HG03066 (cell line): Measurements from ENCODE around the gene RXRA.

Experiments used
- ATAC-seq: cut with Tn5 transposase; IDR thresholded peaks from one replicate; pipeline ENCODE4 v1.9.1; 2021; ENCODE audit warnings: low read depth; ENCODE audit not compliant: unreplicated experiment

The RXRA gene

GRCh38 chr9:134391319-134392231, 65.3 kb downstream of the RXRA start:
- ATAC-seq = peak; percentile 42

GRCh38 chr9:134392900-134393299, 66.6 kb downstream of the RXRA start:
- ATAC-seq = no peak

GRCh38 chr9:134393582-134394280, 67.5 kb downstream of the RXRA start:
- no peak for ATAC-seq

DNA sequence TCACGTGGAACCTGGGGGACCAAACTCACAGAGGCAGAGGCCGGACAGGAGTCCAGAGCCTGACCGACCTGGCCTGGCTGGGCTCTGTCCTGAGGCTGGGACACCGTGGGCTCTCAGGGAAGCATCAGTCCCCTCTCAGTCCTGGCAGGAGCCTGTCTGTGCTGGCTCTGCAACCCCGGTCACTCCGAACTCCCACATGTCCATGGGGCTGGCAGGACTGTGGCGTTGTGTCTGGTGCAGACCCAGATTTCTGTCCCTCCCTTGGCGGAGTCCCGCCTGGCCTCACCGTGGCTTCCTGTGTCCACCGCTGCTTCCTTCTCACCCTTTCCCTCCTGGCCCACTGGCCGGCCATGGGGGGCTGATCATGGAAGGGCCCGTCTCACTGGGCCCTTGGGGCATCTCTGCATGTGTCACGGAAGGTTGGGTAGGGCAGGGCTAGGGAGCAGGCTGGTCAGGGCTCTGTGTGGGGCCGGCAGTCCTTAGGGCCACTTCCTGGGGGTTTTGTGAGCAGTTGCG, 68.8 kb downstream of the RXRA start:
- no peak for ATAC-seq

GRCh38 chr9:134395737-134396257, 69.5 kb downstream of the RXRA start:
- ATAC-seq = no peak

GRCh38 chr9:134396258-134396742, 70.0 kb downstream of the RXRA start:
- no peak for ATAC-seq

- no peak for ATAC-seq
Observed at GRCh38 chr9:134396825-134397224, 70.6 kb downstream of the RXRA start.

- ATAC-seq = no peak
Observed at GRCh38 chr9:134398756-134399155, 72.5 kb downstream of the RXRA start.

GRCh38 chr9:134399435-134400056, 73.3 kb downstream of the RXRA start:
- ATAC-seq = no peak

DNA sequence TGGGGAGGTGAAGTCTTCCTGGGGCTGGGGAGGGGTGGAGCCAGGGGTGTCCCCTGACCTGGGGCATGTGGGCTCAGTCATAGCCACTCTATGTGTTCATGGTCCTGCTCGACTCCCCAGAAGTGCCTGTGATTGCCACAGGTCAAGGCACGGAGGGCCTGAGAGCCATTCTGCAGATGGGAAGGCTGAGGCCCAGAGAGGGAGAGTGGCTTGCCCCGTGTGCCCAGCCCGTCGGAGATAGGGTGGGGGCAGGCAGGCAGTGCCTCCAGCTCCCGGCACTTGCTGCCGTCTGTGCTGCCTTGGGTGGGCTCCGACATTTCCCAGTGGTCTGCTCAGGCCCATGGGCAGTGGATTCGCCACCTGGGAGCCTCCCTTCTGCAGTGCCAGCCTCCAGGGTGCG, 74.0 kb downstream of the RXRA start:
- no peak for ATAC-seq

DNA sequence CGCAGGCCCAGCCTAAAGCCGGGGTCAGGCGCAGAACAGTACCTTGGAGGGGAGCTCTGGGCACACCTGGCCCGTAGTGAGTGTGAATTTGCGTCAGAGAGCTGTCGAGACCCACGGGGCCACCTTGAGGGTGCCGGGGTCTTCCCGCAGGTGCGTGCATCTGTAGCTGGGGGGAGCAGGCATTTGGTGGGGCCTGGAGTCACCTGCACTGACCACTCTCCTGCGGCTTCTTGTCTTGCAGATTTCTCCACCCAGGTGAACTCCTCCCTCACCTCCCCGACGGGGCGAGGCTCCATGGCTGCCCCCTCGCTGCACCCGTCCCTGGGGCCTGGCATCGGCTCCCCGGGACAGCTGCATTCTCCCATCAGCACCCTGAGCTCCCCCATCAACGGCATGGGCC, 75.1 kb downstream of the RXRA start:
- no peak for ATAC-seq

- ATAC-seq = no peak
Observed at GRCh38 chr9:134402182-134402581, 75.9 kb downstream of the RXRA start.

DNA sequence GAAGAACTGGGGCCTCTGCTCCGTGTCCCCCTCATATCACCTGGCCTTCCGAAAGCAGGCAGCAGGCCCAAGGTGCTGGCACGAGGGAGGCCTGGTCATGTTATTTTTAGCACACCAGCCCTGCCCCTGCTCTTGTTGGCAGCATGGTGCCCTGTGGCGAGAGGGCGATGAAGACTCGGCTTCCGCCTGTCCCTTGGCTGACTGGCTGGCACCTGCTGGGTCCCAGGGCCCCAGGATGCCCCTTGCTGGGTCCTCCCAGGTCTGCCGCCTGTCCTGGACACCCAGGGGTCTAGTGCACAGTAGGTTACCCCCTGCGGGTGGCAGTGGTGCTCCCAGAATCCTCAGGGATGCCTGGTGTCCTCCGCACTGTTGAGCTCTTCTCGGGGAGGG, 77.0 kb downstream of the RXRA start:
- no peak for ATAC-seq

DNA sequence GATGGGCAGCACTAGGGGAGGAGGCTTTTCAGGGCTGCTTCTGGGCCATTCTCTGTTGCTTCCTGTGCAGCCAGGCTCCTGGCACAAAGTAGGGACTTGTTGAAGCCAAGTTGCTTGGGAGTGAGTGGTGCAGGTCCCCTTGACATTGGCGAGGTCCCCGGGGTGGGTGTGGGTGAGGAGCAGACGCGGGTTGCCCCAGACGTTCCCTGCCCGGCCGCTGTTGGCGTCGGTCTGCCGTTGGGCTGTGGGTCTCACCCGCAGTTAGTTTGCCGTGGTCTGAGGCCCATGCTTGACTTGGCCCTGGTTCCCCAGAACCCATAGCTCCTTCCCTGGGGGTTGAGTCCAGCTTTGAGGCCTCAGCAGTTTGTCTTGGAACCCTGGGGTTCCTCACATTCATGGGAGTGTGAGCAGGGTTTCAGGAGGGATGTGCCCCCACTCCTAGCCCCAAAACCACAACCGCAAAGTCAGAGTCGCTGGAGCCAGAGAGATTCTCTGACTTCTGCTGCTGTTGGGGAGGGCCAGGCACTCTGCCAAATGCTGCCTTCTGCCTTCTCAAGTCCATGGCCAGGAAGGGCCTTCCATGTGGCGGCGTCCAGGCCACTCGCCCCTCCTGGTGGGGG, 77.5 kb downstream of the RXRA start:
- no peak for ATAC-seq

GRCh38 chr9:134404376-134405358, 78.4 kb downstream of the RXRA start:
- no peak for ATAC-seq

GRCh38 chr9:134405527-134405926, 79.3 kb downstream of the RXRA start:
- ATAC-seq = no peak

DNA sequence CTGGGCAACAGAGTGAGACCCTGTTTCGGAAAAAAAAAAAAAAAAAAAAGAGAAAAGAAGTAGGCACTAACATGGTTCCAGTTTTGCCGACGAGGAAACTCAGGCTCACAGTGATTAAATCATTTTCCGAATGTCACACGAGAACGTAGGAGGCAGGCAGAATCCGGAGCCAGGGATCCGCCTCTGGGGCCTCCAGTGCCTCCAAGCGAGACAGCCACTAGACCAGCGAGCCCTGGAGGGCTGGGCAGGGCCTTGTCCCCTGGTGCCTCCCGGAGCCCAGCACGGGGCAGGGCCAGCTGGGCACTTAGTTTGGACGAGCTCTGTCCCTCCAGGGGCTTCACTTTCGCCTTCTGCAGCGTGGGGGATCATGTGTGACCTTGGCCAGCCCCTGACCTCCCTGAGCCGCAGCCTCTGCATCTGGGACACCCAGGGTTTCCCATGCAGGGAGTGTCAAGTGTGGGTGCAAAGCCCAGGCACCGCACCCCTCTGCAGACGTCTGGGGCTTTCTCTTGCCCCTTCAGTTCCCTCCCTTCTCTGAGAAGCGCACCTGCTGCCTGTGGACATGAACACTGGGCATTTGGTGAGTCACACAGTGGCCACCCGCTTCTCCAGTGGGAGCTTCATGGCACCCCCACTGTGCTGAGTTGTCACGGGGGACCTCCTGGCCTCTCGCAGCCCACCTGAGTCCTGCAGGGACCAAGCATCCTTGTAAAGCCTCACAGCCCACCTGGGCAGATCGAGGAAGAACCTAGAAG, 80.3 kb downstream of the RXRA start:
- ATAC-seq = no peak

DNA sequence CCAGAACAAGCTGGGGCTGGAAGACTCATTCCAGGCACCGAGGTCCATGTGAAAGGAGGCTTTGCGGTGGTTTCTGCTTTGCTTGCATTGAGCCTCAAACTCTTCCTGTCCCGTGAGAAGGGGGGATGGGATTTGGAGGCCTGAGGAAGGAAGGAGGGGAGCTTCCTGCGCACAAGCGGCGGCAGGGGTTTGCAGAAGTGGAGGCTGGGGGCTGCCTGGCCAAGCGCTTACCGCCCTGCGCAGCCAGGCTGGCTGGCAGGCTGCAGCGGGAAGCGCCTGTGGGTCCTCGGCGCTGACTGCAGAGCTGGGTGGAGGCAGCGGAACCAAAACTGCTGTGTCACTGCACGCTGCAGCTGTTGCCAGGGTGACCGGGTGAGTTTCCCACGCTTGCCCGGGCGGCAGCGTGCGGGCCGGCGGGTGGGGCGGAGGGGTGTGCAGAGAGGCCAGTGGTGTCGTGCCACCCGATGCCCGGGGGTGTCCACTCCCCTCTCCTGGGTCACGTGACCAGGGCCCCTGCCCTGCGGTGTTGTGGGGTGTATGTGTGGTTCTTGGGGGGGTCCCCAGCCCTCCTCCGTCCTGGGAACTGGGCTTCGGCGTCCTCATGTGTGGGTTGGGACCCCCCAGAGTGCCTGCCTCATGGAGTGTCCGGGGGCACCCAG, 81.0 kb downstream of the RXRA start:
- ATAC-seq = peak; percentile 67
